Spleen (tissue), 7 donors: ENCODE data around the gene CCDC152.

Source experiments
- POLR2AphosphoS5 ChIP-seq, 3 donors: sonication (generic); formaldehyde crosslinking; IDR thresholded peaks; one replicate each; pipeline ENCODE4 v1.5.1; 2017; ENCODE audit warnings: antibody characterized with exemption in 3 of 3
- TF ChIP-seq, protein P1 (sequence below), 11 experiments: fragments of 200-600 bp in 7 of 11; fragments of 450-650 bp in 4 of 11; sonication (generic) in 4 of 11; IDR thresholded peaks in 8 of 11; conservative IDR thresholded peaks in 3 of 11; 1 replicate in 7 of 11; 2 replicates in 4 of 11; pipeline versions ENCODE4 v1.4.0 to v1.8.0; 2016 to 2021; ENCODE audit warnings: antibody characterized with exemption in 11 of 11, inconsistent platforms in 4 of 11, mild to moderate bottlenecking in 1 of 11
- donor health status: DM: no; HTN: no; CAD: no; lungs with moderate emphysema.
- donor health status: DM: no; HTN: no; CAD: no.
- donor health status: DM: no; HTN: no; CAD: no.

DNA sequence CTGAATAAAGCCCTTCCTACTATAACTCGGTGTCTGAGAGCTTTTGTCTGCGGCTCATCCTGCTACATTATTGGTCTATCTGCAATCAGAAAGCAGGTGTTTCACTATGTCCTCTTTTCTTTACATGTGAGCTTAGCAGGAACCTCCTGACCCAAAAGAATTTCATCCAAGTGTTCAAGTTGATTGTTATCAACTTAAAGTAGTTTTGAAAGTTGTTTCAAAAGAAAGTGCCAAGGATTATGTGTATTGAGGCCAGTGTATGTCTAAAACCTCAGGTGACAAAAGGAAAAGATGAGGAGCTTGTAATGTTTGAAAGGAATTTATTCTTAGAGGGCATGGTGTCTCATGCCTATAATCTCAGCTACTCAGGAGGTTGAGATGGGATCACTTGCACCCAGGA, 63.1 kb downstream of the CCDC152 start:
- TF ChIP-seq POLR2AphosphoS5 (IDR thresholded peaks at IDR 0.05) = no peak
- TF ChIP-seq, protein P1, sequence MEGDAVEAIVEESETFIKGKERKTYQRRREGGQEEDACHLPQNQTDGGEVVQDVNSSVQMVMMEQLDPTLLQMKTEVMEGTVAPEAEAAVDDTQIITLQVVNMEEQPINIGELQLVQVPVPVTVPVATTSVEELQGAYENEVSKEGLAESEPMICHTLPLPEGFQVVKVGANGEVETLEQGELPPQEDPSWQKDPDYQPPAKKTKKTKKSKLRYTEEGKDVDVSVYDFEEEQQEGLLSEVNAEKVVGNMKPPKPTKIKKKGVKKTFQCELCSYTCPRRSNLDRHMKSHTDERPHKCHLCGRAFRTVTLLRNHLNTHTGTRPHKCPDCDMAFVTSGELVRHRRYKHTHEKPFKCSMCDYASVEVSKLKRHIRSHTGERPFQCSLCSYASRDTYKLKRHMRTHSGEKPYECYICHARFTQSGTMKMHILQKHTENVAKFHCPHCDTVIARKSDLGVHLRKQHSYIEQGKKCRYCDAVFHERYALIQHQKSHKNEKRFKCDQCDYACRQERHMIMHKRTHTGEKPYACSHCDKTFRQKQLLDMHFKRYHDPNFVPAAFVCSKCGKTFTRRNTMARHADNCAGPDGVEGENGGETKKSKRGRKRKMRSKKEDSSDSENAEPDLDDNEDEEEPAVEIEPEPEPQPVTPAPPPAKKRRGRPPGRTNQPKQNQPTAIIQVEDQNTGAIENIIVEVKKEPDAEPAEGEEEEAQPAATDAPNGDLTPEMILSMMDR (IDR thresholded peaks at IDR 0.05 in 8 of 11, conservative IDR thresholded peaks at IDR 0.05 in 3 of 11) = no peak
